ENCODE results near the gene OR10G6. TPM values are rescaled to one million over a fixed set of nuclear protein-coding genes. Genes with fewer than 3 reads are reported as not detected.
"Not testable (repeated sequence)": the region's sequence is repeated elsewhere in the genome, so short reads cannot be mapped to it uniquely, and the experiment has no call there.

Gene OR10G6
- total RNA-seq, 1 experiment from 2014 or later: not detected

DNA sequence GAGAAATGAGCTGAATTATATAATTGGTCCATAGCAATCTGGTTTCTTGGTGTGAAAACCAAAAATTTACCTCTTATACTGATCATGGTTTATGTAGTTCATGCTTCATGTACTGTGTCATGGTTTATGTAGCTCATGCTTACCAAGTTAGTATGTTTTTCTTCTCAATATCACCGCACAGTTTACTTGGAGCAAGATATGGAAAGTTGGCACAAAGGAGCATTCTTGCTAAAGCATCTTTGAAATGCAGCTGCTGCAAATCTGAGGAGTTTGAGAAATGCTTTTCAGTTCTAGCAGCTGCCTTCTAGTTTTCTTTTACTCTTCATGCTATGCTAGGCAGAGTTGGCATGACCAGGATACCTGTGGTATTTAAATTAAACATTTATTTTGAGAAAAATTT is 41.7 kb upstream of the OR10G6 start:
- DNase-seq: no peak
- Mint-ChIP-seq H3K9me3 (ENCODE audit: low read depth, unreplicated experiment) (peaks cover 6% of the 10 kb centered on the region), H3K4me3 (ENCODE audit: low read depth, unreplicated experiment) (no peak overlapping the region), H3K27me3 (ENCODE audit: unreplicated experiment) (no peaks in the 10 kb centered on the region), H3K4me1 (ENCODE audit: low read depth, unreplicated experiment) (no peaks in the 10 kb centered on the region), H3K36me3 (ENCODE audit: insufficient read depth, unreplicated experiment) (no peaks in the 10 kb centered on the region), H3K27ac (ENCODE audit: unreplicated experiment) (no peak overlapping the region)
- CTCF ChIA-PET: no interaction called here
- no TSS peak for BruUV-seq (replicated peaks)
- intact Hi-C loops (cut with micrococcal nuclease; ENCODE audit: unreplicated experiment): no loop called here
- TF ChIP-seq, protein P1, sequence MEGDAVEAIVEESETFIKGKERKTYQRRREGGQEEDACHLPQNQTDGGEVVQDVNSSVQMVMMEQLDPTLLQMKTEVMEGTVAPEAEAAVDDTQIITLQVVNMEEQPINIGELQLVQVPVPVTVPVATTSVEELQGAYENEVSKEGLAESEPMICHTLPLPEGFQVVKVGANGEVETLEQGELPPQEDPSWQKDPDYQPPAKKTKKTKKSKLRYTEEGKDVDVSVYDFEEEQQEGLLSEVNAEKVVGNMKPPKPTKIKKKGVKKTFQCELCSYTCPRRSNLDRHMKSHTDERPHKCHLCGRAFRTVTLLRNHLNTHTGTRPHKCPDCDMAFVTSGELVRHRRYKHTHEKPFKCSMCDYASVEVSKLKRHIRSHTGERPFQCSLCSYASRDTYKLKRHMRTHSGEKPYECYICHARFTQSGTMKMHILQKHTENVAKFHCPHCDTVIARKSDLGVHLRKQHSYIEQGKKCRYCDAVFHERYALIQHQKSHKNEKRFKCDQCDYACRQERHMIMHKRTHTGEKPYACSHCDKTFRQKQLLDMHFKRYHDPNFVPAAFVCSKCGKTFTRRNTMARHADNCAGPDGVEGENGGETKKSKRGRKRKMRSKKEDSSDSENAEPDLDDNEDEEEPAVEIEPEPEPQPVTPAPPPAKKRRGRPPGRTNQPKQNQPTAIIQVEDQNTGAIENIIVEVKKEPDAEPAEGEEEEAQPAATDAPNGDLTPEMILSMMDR (IDR thresholded peaks at IDR 0.05; ENCODE audit: unreplicated experiment): no peak

- no peak for DNase-seq
- intact Hi-C loops (cut with micrococcal nuclease; ENCODE audit: unreplicated experiment): no loop called here
Measured at GRCh38 chr11:124026498-124026897, 31.5 kb upstream of the OR10G6 start, which contains the start of gene OR10G8. Gene OR10G8, plus strand, starts transcription at chr11:124026798. Its CDS starts 2,825 bp downstream, at chr11:124029623.

DNA sequence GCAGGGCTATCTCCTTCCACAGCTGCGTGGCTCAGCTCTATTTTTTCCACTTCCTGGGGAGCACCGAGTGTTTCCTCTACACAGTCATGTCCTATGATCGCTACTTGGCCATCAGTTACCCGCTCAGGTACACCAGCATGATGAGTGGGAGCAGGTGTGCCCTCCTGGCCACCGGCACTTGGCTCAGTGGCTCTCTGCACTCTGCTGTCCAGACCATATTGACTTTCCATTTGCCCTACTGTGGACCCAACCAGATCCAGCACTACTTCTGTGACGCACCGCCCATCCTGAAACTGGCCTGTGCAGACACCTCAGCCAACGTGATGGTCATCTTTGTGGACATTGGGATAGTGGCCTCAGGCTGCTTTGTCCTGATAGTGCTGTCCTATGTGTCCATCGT is 20.9 kb upstream of the OR10G6 start:
- CTCF ChIA-PET; BruUV-seq (replicated peaks); H3K4me1 Mint-ChIP-seq (ENCODE audit: low read depth, unreplicated experiment); intact Hi-C loops (cut with micrococcal nuclease; ENCODE audit: unreplicated experiment); H3K4me3 Mint-ChIP-seq (ENCODE audit: low read depth, unreplicated experiment); H3K27ac Mint-ChIP-seq (ENCODE audit: unreplicated experiment); H3K36me3 Mint-ChIP-seq (ENCODE audit: insufficient read depth, unreplicated experiment); H3K9me3 Mint-ChIP-seq (ENCODE audit: low read depth, unreplicated experiment); DNase-seq; H3K27me3 Mint-ChIP-seq (ENCODE audit: unreplicated experiment): not testable (repeated sequence)

More at GRCh38 chr11:124026498-124026897, 31.5 kb upstream of the OR10G6 start, which contains the start of gene OR10G8:
- no peak within 1 kb of the TSS for H3K27ac Mint-ChIP-seq (ENCODE audit: unreplicated experiment)
- no peaks in the 10 kb centered on the region for H3K9me3 Mint-ChIP-seq (ENCODE audit: low read depth, unreplicated experiment)
- H3K4me1 Mint-ChIP-seq (ENCODE audit: low read depth, unreplicated experiment): no peaks in the 10 kb centered on the region
- TF ChIP-seq, protein P1 (IDR thresholded peaks at IDR 0.05; ENCODE audit: unreplicated experiment): no peak
- CTCF ChIA-PET: no interaction called here
- no peaks in the 10 kb centered on the region for H3K27me3 Mint-ChIP-seq (ENCODE audit: unreplicated experiment)
- H3K36me3 Mint-ChIP-seq (ENCODE audit: insufficient read depth, unreplicated experiment): no peaks in the 10 kb centered on the region
- no peak within 1 kb of the TSS for H3K4me3 Mint-ChIP-seq (ENCODE audit: low read depth, unreplicated experiment)
- no TSS peak for BruUV-seq (replicated peaks)

GRCh38 chr11:124012697-124013096 is 17.7 kb upstream of the OR10G6 start, which contains the start of gene OR10G4:
Gene OR10G4, plus strand, starts transcription at chr11:124012997. Its CDS starts 2,578 bp downstream, at chr11:124015575.
- no peaks in the 10 kb centered on the region for H3K36me3 Mint-ChIP-seq (ENCODE audit: insufficient read depth, unreplicated experiment)
- BruUV-seq (replicated peaks): no TSS peak

DNA sequence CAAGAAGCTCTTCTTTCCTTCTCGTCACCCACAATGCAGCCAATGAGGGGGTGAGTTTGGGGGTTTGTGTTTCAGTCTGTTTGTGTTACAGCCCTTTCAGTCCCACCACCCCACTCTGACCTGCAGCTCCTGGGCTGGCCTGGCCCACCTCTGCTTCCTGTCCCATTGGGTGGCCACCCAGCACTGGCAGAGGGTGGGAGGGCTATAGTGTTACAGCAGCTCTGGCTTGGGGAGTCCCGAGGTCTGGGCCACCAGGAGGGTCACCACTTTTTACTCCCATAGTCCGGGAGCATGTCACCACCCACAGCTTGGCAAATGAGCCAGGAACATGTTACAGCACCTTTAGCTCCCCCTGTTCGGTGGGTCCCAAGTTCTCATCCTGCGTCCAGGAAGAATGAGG is 15.7 kb downstream of the OR10G6 start:
- Mint-ChIP-seq H3K27me3 (ENCODE audit: unreplicated experiment) (no peaks in the 10 kb centered on the region), H3K36me3 (ENCODE audit: insufficient read depth, unreplicated experiment) (no peaks in the 10 kb centered on the region), H3K4me1 (ENCODE audit: low read depth, unreplicated experiment) (no peaks in the 10 kb centered on the region), H3K4me3 (ENCODE audit: low read depth, unreplicated experiment) (no peak overlapping the region), H3K27ac (ENCODE audit: unreplicated experiment) (no peak overlapping the region), H3K9me3 (ENCODE audit: low read depth, unreplicated experiment) (peaks cover 11% of the 10 kb centered on the region)
- DNase-seq: no peak
- TF ChIP-seq, protein P1 (IDR thresholded peaks at IDR 0.05; ENCODE audit: unreplicated experiment): no peak
- intact Hi-C loops (cut with micrococcal nuclease; ENCODE audit: unreplicated experiment): no loop called here
- BruUV-seq (replicated peaks): no TSS peak
- CTCF ChIA-PET: no interaction called here

More at GRCh38 chr11:124012697-124013096, 17.7 kb upstream of the OR10G6 start, which contains the start of gene OR10G4:
- TF ChIP-seq, protein P1 (IDR thresholded peaks at IDR 0.05; ENCODE audit: unreplicated experiment): no peak
- H3K27ac Mint-ChIP-seq (ENCODE audit: unreplicated experiment): no peak within 1 kb of the TSS
- DNase-seq: no peak
- no peaks in the 10 kb centered on the region for H3K4me1 Mint-ChIP-seq (ENCODE audit: low read depth, unreplicated experiment)
- CTCF ChIA-PET: no interaction called here
- intact Hi-C loops (cut with micrococcal nuclease; ENCODE audit: unreplicated experiment): no loop called here
- no peaks in the 10 kb centered on the region for H3K9me3 Mint-ChIP-seq (ENCODE audit: low read depth, unreplicated experiment)
- H3K27me3 Mint-ChIP-seq (ENCODE audit: unreplicated experiment): no peaks in the 10 kb centered on the region
- H3K4me3 Mint-ChIP-seq (ENCODE audit: low read depth, unreplicated experiment): no peak within 1 kb of the TSS

Data from Calu3 (cell line).